HG02973 (cell line): ENCODE measurements around the gene AGT.
"Not testable (repeated sequence)": the region's sequence is repeated elsewhere in the genome, so short reads cannot be mapped to it uniquely, and the experiment has no call there.

Experiments used
- ATAC-seq: cut with Tn5 transposase; IDR thresholded peaks from one replicate; pipeline ENCODE4 v1.9.1; 2021; ENCODE audit warnings: moderate library complexity; ENCODE audit not compliant: unreplicated experiment

Gene AGT

GRCh38 chr1:230744382-230744781 is 30.5 kb upstream of the AGT start:
- ATAC-seq = no peak

GRCh38 chr1:230743899-230744298 is 30.0 kb upstream of the AGT start:
- no peak for ATAC-seq

GRCh38 chr1:230739564-230740290 is 25.8 kb upstream of the AGT start:
- no peak for ATAC-seq

- ATAC-seq = no peak
Observed at GRCh38 chr1:230737622-230738262, 23.8 kb upstream of the AGT start.

- no peak for ATAC-seq
Observed at GRCh38 chr1:230735447-230735846, 21.5 kb upstream of the AGT start.

- no peak for ATAC-seq
Observed at GRCh38 chr1:230730977-230731376, 17.1 kb upstream of the AGT start.

GRCh38 chr1:230728710-230729392 is 14.9 kb upstream of the AGT start:
- ATAC-seq = no peak

- no peak for ATAC-seq
Observed at GRCh38 chr1:230725256-230726012, 11.5 kb upstream of the AGT start.

- not testable (repeated sequence) for ATAC-seq
Observed at GRCh38 chr1:230721849-230722522, 8.1 kb upstream of the AGT start.

GRCh38 chr1:230717251-230717650 is 3.3 kb upstream of the AGT start:
- no peak for ATAC-seq

- ATAC-seq = not testable (repeated sequence)
Observed at GRCh38 chr1:230716453-230716852, 2.5 kb upstream of the AGT start.

GRCh38 chr1:230715510-230715909 is 1.6 kb upstream of the AGT start:
- no peak for ATAC-seq

- no peak for ATAC-seq
Observed at GRCh38 chr1:230713547-230713914, 391 bp downstream of the AGT start.

- no peak for ATAC-seq
Observed at GRCh38 chr1:230713138-230713537, 784 bp downstream of the AGT start.

GRCh38 chr1:230712470-230712942 is 1.4 kb downstream of the AGT start:
- no peak for ATAC-seq

GRCh38 chr1:230711245-230711644 is 2.7 kb downstream of the AGT start:
- no peak for ATAC-seq

- no peak for ATAC-seq
Observed at GRCh38 chr1:230710543-230710904, 3.4 kb downstream of the AGT start.

- no peak for ATAC-seq
Observed at GRCh38 chr1:230709619-230710542, 4.0 kb downstream of the AGT start.

GRCh38 chr1:230708631-230709580 is 5.0 kb downstream of the AGT start:
- no peak for ATAC-seq
